ENCODE results near the gene CLCF1. TPM values are rescaled to one million over a fixed set of nuclear protein-coding genes. Genes with fewer than 3 reads are reported as not detected.

Gene CLCF1
- total RNA-seq, 1 experiment from 2014 or later, result 2.1 TPM

DNA sequence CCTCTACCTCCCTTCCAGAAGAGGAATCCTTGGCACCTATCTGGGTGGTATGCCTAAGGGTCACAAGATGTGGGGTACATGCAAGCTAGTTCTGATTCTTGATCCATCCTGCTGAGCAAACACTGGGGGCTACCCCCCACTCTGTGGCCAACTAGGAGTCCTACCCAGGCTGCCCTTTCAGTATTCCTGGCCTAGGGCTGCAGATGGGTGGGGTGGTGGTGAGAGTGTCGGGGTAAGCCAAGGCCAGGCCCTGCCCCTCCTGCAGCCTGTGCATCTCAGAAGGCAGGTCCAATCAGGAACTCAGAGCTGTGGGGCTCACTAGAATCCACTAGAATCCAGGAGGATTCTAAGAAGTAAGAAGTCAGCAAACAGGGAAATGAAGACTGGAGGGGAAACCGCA, 59.2 kb downstream of the CLCF1 start:
- no peak overlapping the region for H2AK5ac ChIP-seq (ENCODE audit: insufficient read length, low read length)
- H2BK15ac ChIP-seq (ENCODE audit: low read depth, low read length), result no peak overlapping the region
- no peak for DNase-seq
- WGBS (ENCODE audit: extremely low coverage, insufficient read length, low lambda C conversion rate), result no CpG with 5 or more reads among the region's 2 CpGs
- Mint-ChIP-seq H3K27me3 (ENCODE audit: low read depth) (peaks cover 28% of the 10 kb centered on the region), H3K9me3 (no peaks in the 10 kb centered on the region; a peak in 1 of 5 replicates), H3K4me1 (peaks cover 4% of the 10 kb centered on the region in 2 experiments), H3K4me3 (no peak overlapping the region), H3K36me3 (ENCODE audit: insufficient read depth in 1 of 3, low read depth in 3 of 3) (peaks cover 0 to 10% (median 5%) of the 10 kb centered on the region in 3 experiments; a peak in 5 of 7 replicates), H3K27ac (no peak overlapping the region)
- H3K4me1 ChIP-seq (ENCODE audit: insufficient read depth, low read length), result no peaks in the 10 kb centered on the region
- no peak overlapping the region for H3K4ac ChIP-seq (ENCODE audit: low read depth, low read length)
- H2BK12ac ChIP-seq (ENCODE audit: insufficient read length, low read depth, low read length), result no peak overlapping the region
- TF ChIP-seq, protein P1, sequence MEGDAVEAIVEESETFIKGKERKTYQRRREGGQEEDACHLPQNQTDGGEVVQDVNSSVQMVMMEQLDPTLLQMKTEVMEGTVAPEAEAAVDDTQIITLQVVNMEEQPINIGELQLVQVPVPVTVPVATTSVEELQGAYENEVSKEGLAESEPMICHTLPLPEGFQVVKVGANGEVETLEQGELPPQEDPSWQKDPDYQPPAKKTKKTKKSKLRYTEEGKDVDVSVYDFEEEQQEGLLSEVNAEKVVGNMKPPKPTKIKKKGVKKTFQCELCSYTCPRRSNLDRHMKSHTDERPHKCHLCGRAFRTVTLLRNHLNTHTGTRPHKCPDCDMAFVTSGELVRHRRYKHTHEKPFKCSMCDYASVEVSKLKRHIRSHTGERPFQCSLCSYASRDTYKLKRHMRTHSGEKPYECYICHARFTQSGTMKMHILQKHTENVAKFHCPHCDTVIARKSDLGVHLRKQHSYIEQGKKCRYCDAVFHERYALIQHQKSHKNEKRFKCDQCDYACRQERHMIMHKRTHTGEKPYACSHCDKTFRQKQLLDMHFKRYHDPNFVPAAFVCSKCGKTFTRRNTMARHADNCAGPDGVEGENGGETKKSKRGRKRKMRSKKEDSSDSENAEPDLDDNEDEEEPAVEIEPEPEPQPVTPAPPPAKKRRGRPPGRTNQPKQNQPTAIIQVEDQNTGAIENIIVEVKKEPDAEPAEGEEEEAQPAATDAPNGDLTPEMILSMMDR (conservative IDR thresholded peaks at IDR 0.05), result no peak
- no peaks in the 10 kb centered on the region for H3K9me3 ChIP-seq (ENCODE audit: control insufficient read depth, low read depth, low read length)
- peaks cover 11% of the 10 kb centered on the region for H3K27me3 ChIP-seq (ENCODE audit: insufficient read depth, low read length)
- H4K91ac ChIP-seq (ENCODE audit: insufficient read length, low read depth, low read length), result no peak overlapping the region
- H4K20me1 ChIP-seq (ENCODE audit: control insufficient read depth, insufficient read depth, insufficient read length), result peaks cover 3% of the 10 kb centered on the region
- H3K23ac ChIP-seq (ENCODE audit: insufficient read length, low read depth, low read length), result no peak overlapping the region
- H2AFZ ChIP-seq (ENCODE audit: low read length), result no peak overlapping the region
- no peak overlapping the region for H3K4me2 ChIP-seq (ENCODE audit: insufficient read depth, insufficient read length, low read length)
- no peak overlapping the region for H3K56ac ChIP-seq (ENCODE audit: insufficient read length, low read depth, low read length)
- no peaks in the 10 kb centered on the region for H3K79me1 ChIP-seq (ENCODE audit: insufficient read depth, low read depth, low read length, poor library complexity, severe bottlenecking)
- no peak overlapping the region for H2BK5ac ChIP-seq (ENCODE audit: insufficient read length, low read length)
- H3K9ac ChIP-seq (ENCODE audit: extremely low read depth, insufficient read length, low read length), result no peak overlapping the region
- no peak overlapping the region for H3K14ac ChIP-seq (ENCODE audit: insufficient read depth, low read length)
- no peak overlapping the region for H3K18ac ChIP-seq (ENCODE audit: insufficient read length, low read depth, low read length)
- H3K79me2 ChIP-seq (ENCODE audit: insufficient read depth, low read length), result no peaks in the 10 kb centered on the region
- no peak overlapping the region for H4K8ac ChIP-seq (replicated peaks; ENCODE audit: insufficient read length, low read depth, low read length)
- H2BK120ac ChIP-seq (ENCODE audit: low read depth, low read length, poor library complexity, severe bottlenecking), result no peak overlapping the region
- H3K23me2 ChIP-seq (ENCODE audit: insufficient read length, low read depth, low read length, poor library complexity, severe bottlenecking), result peaks cover 14% of the 10 kb centered on the region
- no peak overlapping the region for H3K27ac ChIP-seq (ENCODE audit: insufficient read length, low read depth, low read length)
- H4K5ac ChIP-seq (ENCODE audit: insufficient read length, low read depth, low read length), result no peak overlapping the region
- no peak overlapping the region for H2BK20ac ChIP-seq (ENCODE audit: low read depth, low read length, poor library complexity, severe bottlenecking)
- no peak overlapping the region for H3T11ph ChIP-seq (ENCODE audit: low read length)

Other genes starting within 250 kb of the CLCF1 start
- gene GRK2, start 107.1 kb downstream of the CLCF1 start, total RNA-seq (2021), result 55.5 and 56.3 TPM in 2 replicates
- 40.9 and 42.1 TPM in 2 replicates for gene ANKRD13D, start 84.3 kb downstream of the CLCF1 start, total RNA-seq (2021)
- gene SSH3, start 70.1 kb downstream of the CLCF1 start, total RNA-seq (2021), result 42.2 and 44.2 TPM in 2 replicates
- gene POLD4, start 20.1 kb downstream of the CLCF1 start, total RNA-seq (2021), result 19.5 and 22.3 TPM in 2 replicates
- 20.9 and 23.8 TPM in 2 replicates for gene RAD9A, start 18.4 kb upstream of the CLCF1 start, total RNA-seq (2021)
- 205 and 214 TPM in 2 replicates for gene PPP1CA, start 28.3 kb upstream of the CLCF1 start, total RNA-seq (2021)
- gene TBC1D10C, start 30.5 kb upstream of the CLCF1 start, total RNA-seq (2021), result 0.28 and 0.44 TPM in 2 replicates
- gene CARNS1, start 42.1 kb upstream of the CLCF1 start, total RNA-seq (2021), result 0.88 and 1.1 TPM in 2 replicates
- gene RPS6KB2, start 54.9 kb upstream of the CLCF1 start, total RNA-seq (2021), result 46.6 and 51.7 TPM in 2 replicates
- 1.7 and 1.9 TPM in 2 replicates for gene PTPRCAP, start 64.1 kb upstream of the CLCF1 start, total RNA-seq (2021)
- 80.9 and 86.4 TPM in 2 replicates for gene CORO1B, start 69.9 kb upstream of the CLCF1 start, total RNA-seq (2021)
- gene GPR152, start 79.1 kb upstream of the CLCF1 start, total RNA-seq (2021), result not detected in 2 replicates
- 0.09 TPM in 1 of 2 replicates, not detected in the other for gene CABP4, start 81.8 kb upstream of the CLCF1 start, total RNA-seq (2021)
- 46.9 and 53.6 TPM in 2 replicates for gene TMEM134, start 95.7 kb upstream of the CLCF1 start, total RNA-seq (2021)
- 31.9 and 35.6 TPM in 2 replicates for gene AIP, start 109.4 kb upstream of the CLCF1 start, total RNA-seq (2021)
- gene PITPNM1, start 131.8 kb upstream of the CLCF1 start, total RNA-seq (2021), result 43.5 and 50.1 TPM in 2 replicates
- gene CDK2AP2, start 134.6 kb upstream of the CLCF1 start, total RNA-seq (2021), result 32.9 and 36.1 TPM in 2 replicates
- gene CABP2, start 149.8 kb upstream of the CLCF1 start, total RNA-seq (2021), result not detected in 2 replicates
- gene GSTP1, start 210.2 kb upstream of the CLCF1 start, total RNA-seq (2021), result 1,469 and 1,513 TPM in 2 replicates
- gene NDUFV1, start 233.3 kb upstream of the CLCF1 start, total RNA-seq (2021), result 152 and 154 TPM in 2 replicates

Data from H9 (cell line).